IPS DF 6.9 (cell line): ENCODE measurements around the gene SLCO3A1.

Experiments used
- DNase-seq: peaks from one replicate; pipeline ENCODE4 v3.0.0-alpha.2; 2013; ENCODE audit warnings: low read depth, low spot score
- H3K27ac ChIP-seq: one replicate; pipeline ENCODE4 v1.5.1; 2013; ENCODE audit warnings: low read length, control low read depth
- H3K27me3 ChIP-seq: 2 replicates; pipeline ENCODE4 v1.6.1; 2013; ENCODE audit warnings: mild to moderate bottlenecking, low read length; ENCODE audit not compliant: control insufficient read depth, insufficient read depth
- H3K36me3 ChIP-seq: 2 replicates; pipeline ENCODE4 v1.6.1; 2013; ENCODE audit warnings: low read length; ENCODE audit not compliant: control insufficient read depth, insufficient read depth
- H3K4me1 ChIP-seq: 2 replicates; pipeline ENCODE4 v1.6.1; 2013; ENCODE audit warnings: low read length; ENCODE audit not compliant: control insufficient read depth, insufficient read depth
- H3K4me3 ChIP-seq: 2 replicates; pipeline ENCODE4 v1.5.1; 2013; ENCODE audit warnings: mild to moderate bottlenecking, low read length
- H3K9me3 ChIP-seq: 2 replicates; pipeline ENCODE4 v1.6.1; 2013; ENCODE audit warnings: low read length, inconsistent platforms; ENCODE audit not compliant: control insufficient read depth, insufficient read depth
- WGBS: extraction: QIAGEN DNeasy Blood & Tissue Kit; methylation state at CpG from one replicate; pipeline ENCODE4 v1.1.7; 2013; ENCODE audit warnings: mixed read lengths, missing lambda C conversion rate; ENCODE audit not compliant: insufficient read length, insufficient coverage; 5-methylcytosine and 5-hydroxymethylcytosine counted together

Gene SLCO3A1

DNA sequence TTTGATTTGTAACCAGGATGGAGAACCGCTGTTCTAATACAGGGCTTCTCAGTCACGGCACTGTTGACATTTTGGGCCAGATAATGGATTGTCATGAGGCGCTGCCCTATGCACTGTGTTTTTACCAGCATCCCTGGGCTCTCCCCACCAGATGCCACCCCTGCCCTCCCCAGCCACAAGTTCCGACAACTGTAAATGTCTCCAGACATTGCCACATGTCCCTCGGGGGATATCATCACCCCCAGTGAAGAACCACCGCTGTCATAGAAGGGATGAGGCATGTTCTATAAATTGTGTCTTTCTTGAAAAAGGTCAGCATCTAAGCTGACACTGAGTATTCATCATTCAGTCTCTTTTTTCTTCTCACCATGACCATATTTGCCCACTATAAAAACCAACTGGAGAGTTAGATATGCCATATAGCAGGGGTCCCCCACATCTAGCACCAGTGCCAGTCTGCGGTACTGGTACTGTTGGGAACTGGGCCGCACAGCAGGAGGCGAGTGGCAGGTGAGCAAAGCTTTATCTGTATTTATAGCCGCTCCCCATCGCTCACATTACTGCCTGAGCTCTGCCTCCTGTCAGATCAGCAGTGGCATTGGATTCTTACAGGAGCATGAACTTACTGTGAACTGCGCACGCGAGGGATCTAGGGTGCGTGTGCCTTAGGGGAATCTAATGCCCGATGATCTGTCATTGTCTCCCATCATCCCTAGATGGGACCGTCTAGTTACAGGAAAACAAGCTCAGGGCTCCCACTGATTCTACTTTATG lies 279.7 kb downstream of the SLCO3A1 start:
- WGBS = no CpG with 5 or more reads among the region's 17 CpGs
- Histone ChIP-seq H3K27ac (no peak overlapping the region), H3K27me3 (no peaks in the 10 kb centered on the region), H3K4me3 (no peak overlapping the region), H3K4me1 (peaks cover 1% of the 10 kb centered on the region; the same call in 1 of the 2 replicates), H3K9me3 (no peaks in the 10 kb centered on the region), H3K36me3 (no peaks in the 10 kb centered on the region)
- DNase-seq = no peak

DNA sequence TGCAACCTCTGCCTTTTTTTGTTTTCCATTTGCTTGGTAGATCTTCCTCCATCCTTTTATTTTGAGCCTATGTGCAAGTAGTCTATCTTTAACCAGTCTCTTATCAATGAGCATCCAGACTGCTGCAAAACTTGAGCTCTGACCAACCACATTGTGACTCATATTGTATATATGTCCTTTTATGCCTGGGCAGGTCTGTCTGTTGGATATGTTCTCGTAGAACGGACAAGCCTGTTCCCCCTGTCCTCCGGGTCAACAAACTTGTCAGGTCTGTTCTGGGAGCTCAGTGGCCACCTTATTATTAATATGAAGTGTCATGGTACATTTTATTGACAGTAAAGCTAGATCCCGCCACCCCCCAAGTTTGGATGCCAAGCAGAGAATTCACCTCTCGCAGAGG lies 287.3 kb downstream of the SLCO3A1 start:
- no peak for DNase-seq
- Histone ChIP-seq H3K27me3 (no peaks in the 10 kb centered on the region), H3K4me3 (no peak overlapping the region), H3K4me1 (no peaks in the 10 kb centered on the region), H3K36me3 (no peaks in the 10 kb centered on the region), H3K9me3 (no peaks in the 10 kb centered on the region), H3K27ac (no peak overlapping the region)
- no CpG with 5 or more reads among the region's 5 CpGs for WGBS

DNA sequence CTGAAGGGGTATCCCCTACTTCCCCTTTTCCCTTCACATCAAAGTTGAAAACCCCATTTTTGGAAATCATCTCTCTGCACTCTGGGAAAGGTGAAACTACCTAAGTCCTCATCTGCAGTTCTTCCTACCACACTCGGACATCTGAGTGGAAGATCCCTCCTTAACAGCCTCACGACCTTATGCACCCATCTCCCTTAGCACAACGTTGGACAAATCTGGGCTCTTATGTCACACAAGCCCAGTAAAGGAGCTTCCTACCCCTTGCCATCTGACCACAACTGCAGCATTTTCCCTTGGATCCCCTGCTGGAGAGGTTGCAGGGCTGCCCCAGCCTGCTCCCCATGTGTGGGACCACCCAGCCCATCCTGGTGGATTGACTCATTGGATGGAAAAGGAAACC lies 288.1 kb downstream of the SLCO3A1 start:
- Histone ChIP-seq H3K27me3 (no peaks in the 10 kb centered on the region), H3K27ac (no peak overlapping the region), H3K4me3 (no peak overlapping the region), H3K9me3 (no peaks in the 10 kb centered on the region), H3K36me3 (no peaks in the 10 kb centered on the region), H3K4me1 (no peaks in the 10 kb centered on the region)
- DNase-seq = no peak
- no CpG with 5 or more reads among the region's 3 CpGs for WGBS

DNA sequence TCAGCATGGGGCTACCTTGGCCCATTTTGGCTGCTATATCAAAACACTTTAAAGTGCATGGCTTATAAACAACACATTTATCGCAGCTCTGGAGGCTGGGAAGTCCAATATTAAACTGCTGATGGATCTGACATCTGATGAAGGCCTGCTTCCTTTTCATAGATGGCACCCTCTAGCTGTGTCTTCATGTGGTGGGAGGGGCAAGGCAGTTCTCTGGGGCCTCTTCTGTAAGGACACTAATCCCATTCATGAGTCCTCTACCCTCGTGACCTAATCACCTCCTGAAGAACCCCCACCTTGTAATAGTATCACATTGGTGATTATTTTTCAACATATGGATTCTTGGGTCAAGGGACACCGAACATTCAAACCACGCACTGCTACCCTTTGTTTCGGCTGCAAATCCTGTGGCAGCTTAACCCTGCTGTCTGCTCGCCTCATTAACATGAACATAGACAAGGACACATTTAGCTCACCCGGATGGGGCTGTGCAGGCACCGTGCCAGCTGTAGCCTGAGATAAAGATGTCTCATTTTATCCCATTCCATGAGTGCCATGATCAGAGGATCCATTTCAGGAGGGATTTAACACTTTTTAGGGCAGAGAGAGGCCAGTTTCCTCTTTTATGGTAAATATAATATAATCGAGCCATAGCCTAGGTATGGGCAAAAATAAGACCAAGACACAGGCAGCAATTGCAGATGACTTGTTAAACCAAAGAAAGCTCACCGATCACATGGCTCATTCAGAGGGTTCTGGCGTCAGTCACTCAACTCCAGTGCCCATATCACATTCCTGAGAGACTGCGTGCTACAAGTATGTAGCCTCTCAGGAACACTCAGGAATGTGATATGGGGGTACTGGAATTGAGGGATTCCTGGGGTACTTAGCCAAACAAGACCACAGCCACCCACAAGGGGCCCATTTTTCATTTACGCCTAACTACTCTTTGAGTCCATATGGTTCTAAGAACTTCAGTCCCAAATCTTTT lies 289.0 kb downstream of the SLCO3A1 start:
- no CpG with 5 or more reads among the region's 13 CpGs for WGBS
- Histone ChIP-seq H3K9me3 (no peaks in the 10 kb centered on the region), H3K4me3 (no peak overlapping the region), H3K4me1 (peaks cover 2% of the 10 kb centered on the region; the same call in 1 of the 2 replicates), H3K27ac (no peak overlapping the region), H3K36me3 (no peaks in the 10 kb centered on the region), H3K27me3 (no peaks in the 10 kb centered on the region)
- no peak for DNase-seq

DNA sequence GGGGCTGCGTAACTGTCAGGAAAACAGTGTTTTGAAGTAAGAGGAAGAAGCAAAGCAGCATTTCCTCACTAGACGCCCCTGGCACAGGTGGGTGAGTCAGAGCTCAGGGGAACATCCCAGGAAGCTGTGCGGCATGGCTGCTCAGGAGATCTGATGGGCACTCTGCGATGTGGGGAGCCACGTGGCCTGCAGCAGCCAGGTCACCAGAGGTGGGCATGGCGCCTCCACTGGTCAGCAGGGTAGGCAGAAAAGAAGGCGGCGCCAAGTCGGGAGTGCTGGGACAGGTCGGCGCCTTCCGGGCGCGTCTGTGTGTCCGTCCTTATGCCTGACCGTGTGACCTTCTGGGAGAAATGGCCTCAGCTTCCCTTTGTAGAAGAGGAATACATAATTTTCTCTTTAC lies 290.3 kb downstream of the SLCO3A1 start:
- Histone ChIP-seq H3K27me3 (no peaks in the 10 kb centered on the region), H3K4me1 (peaks cover 2% of the 10 kb centered on the region; the same call in 1 of the 2 replicates), H3K27ac (no peak overlapping the region), H3K9me3 (no peaks in the 10 kb centered on the region), H3K4me3 (no peak overlapping the region), H3K36me3 (no peaks in the 10 kb centered on the region)
- WGBS = no CpG with 5 or more reads among the region's 16 CpGs
- no peak for DNase-seq

DNA sequence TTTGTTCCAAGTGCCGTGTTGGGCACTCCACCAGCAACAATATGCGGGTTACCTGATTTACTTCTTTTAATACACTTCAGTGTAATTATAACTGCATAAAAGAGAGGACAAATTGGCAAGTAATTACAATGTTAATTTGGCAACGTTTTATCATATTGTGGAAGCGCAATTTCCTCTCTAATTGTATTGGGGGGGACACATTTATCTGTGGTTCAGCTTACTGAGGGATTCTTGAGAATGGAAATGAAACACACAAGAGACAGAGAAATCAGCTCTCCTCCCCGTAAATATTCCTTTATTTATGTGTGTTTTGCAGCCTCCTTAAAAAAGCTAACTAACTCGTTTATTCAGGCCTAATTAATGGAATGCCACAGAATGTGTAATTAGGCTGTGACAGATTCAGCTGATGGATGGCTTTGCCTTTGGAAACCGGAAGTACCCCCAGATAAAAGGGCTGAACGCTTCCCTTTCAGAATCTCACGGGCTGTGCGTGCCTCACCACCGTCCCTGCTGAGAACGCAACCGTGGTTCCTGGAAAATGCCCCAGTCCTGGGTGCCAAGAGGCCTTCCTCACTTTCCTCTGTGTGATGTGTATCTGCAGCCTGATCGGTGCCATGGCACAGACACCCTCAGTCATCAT lies 293.1 kb downstream of the SLCO3A1 start:
- peaks cover 2% of the 10 kb centered on the region; the same call in 1 of the 2 replicates for H3K4me1 ChIP-seq
- no peak for DNase-seq
- H3K9me3 ChIP-seq = no peaks in the 10 kb centered on the region
- H3K27me3 ChIP-seq = no peaks in the 10 kb centered on the region
- no peak overlapping the region for H3K4me3 ChIP-seq
- no peak overlapping the region for H3K27ac ChIP-seq
- WGBS = no CpG with 5 or more reads among the region's 14 CpGs
- H3K36me3 ChIP-seq = no peaks in the 10 kb centered on the region

DNA sequence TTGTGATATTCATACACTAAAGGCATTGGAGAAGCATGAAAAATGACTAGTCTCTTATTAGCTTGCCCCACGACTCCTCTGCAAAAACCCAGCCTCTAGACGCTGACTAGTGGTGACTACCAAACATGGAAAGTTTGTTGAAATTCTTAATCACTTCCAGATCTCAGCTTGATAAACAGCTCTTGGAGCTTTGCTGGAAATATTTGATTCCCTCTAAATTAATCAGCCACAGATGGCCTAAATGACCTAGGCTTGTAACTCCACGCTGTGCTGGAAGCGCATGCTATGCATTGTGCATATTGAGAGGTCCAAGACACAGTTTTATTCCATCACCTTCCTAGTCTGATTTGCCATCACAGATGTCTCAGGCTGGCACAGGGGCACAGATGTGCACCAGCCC lies 295.5 kb downstream of the SLCO3A1 start:
- Histone ChIP-seq H3K27me3 (no peaks in the 10 kb centered on the region), H3K4me1 (peaks cover 2% of the 10 kb centered on the region; the same call in 1 of the 2 replicates), H3K36me3 (no peaks in the 10 kb centered on the region), H3K27ac (no peak overlapping the region), H3K9me3 (no peaks in the 10 kb centered on the region), H3K4me3 (no peak overlapping the region)
- no peak for DNase-seq
- WGBS = no CpG with 5 or more reads among the region's 4 CpGs

DNA sequence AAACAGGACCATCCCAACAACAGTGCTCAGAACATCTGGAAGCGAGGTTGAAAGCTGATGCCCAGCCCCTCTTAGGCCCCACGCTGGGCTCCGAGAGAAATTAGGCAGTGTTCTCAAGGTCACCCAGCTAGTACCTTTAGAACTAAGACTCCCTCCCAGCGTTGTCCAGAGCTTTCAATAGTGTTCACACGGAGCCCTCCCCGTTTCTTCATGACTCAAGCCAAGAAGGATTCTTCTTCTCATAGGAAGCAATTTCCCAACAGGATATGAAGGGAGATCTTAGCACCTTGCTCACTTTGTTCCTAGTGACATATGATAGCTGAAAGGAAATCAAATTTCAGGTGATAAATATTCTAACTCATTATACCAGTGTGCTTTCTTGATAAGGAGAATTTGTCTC lies 296.0 kb downstream of the SLCO3A1 start:
- H3K27me3 ChIP-seq = no peaks in the 10 kb centered on the region
- H3K4me3 ChIP-seq = no peak overlapping the region
- H3K36me3 ChIP-seq = no peaks in the 10 kb centered on the region
- H3K9me3 ChIP-seq = no peaks in the 10 kb centered on the region
- no peak for DNase-seq
- WGBS = no CpG with 5 or more reads among the region's 6 CpGs
- H3K27ac ChIP-seq = no peak overlapping the region
- peaks cover 2% of the 10 kb centered on the region; the same call in 1 of the 2 replicates for H3K4me1 ChIP-seq

DNA sequence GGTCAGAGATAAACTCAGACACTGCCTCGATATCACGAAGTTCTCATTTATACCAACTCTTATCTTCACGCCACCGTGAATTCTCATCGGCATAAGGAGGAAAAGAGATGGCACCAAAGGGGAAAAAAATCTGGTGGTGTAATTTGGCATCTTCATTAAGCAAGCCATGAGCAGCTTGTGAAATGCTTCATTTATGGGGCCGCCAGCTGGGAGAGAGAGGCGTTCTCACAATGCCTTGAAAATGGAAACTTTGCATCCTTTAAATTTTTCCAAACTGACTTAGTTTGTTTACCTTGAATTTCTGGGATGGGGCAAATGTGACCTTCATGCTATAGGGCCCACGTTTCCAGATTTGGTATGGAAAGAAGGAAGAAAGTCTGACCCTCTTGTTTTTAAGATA lies 297.7 kb downstream of the SLCO3A1 start:
- peaks cover 2% of the 10 kb centered on the region; the same call in 1 of the 2 replicates for H3K4me1 ChIP-seq
- no CpG with 5 or more reads among the region's 8 CpGs for WGBS
- no peaks in the 10 kb centered on the region for H3K36me3 ChIP-seq
- no peaks in the 10 kb centered on the region for H3K27me3 ChIP-seq
- no peak overlapping the region for H3K27ac ChIP-seq
- H3K9me3 ChIP-seq = no peaks in the 10 kb centered on the region
- DNase-seq = no peak
- H3K4me3 ChIP-seq = no peak overlapping the region

DNA sequence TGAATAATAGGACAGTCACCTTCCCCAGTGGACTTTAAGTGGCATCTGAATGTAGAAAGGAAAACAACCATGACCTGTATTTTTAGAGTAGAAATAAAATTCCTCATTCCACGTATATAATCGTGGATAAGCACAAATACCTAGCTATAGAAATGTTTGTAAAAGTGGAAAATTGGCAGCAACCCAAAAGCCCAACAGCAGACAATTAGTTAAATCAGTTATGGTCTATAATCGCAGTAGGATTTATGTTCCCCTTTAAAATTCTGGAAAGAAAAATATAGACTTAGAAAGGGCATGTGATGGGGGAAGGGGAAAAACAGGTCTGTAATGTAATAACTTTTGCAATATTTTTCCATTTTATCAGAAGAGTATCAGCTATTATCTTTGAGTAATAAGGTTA lies 298.2 kb downstream of the SLCO3A1 start:
- Histone ChIP-seq H3K36me3 (no peaks in the 10 kb centered on the region), H3K27me3 (no peaks in the 10 kb centered on the region), H3K4me1 (peaks cover 2% of the 10 kb centered on the region; the same call in 1 of the 2 replicates), H3K9me3 (no peaks in the 10 kb centered on the region), H3K4me3 (no peak overlapping the region), H3K27ac (no peak overlapping the region)
- no peak for DNase-seq
- no CpG with 5 or more reads among the region's 3 CpGs for WGBS
